Measurements from ENCODE around the gene SAV1. TPM values are rescaled to one million over a fixed set of nuclear protein-coding genes. Genes with fewer than 3 reads are reported as not detected.
"Not testable (repeated sequence)": the region's sequence is repeated elsewhere in the genome, so short reads cannot be mapped to it uniquely, and the experiment has no call there.

The SAV1 gene
- total RNA-seq, 3 donors from 2014 or later: 56.0 to 77.0 (median 76.0) TPM

- no peaks in the 10 kb centered on the region for H3K4me1 ChIP-seq
- H3K4me3 ChIP-seq: no peak overlapping the region
- H3K36me3 ChIP-seq: no peaks in the 10 kb centered on the region
- intact Hi-C loops (cut with DNase I; ENCODE audit: low total_unique reads): no loop called here
- H3K27me3 ChIP-seq: no peaks in the 10 kb centered on the region
- H3K9me3 ChIP-seq: no peaks in the 10 kb centered on the region
- no peak overlapping the region for H3K27ac ChIP-seq
- TF ChIP-seq CTCF (IDR thresholded peaks at IDR 0.05) (no peak), POLR2AphosphoS5 (IDR thresholded peaks at IDR 0.05) (no peak), POLR2A (IDR thresholded peaks at IDR 0.05) (no peak)
- DNase-seq (ENCODE audit: low spot score in 2 of 2): no peak
Observed at GRCh38 chr14:50704454-50705010, 36.4 kb upstream of the SAV1 start.

GRCh38 chr14:50697659-50698290 is 29.7 kb upstream of the SAV1 start:
- peaks cover 0 to 5% of the 10 kb centered on the region in 2 donors for H3K9me3 ChIP-seq
- H3K27me3 ChIP-seq: no peaks in the 10 kb centered on the region
- DNase-seq (ENCODE audit: low spot score in 2 of 2): no peak
- no peak overlapping the region for H3K27ac ChIP-seq
- TF ChIP-seq POLR2AphosphoS5 (IDR thresholded peaks at IDR 0.05) (no peak), POLR2A (IDR thresholded peaks at IDR 0.05) (no peak), CTCF (IDR thresholded peaks at IDR 0.05) (no peak)
- intact Hi-C loops (cut with DNase I; ENCODE audit: low total_unique reads): no loop called here
- H3K4me3 ChIP-seq: no peak overlapping the region
- H3K36me3 ChIP-seq: no peaks in the 10 kb centered on the region
- no peaks in the 10 kb centered on the region for H3K4me1 ChIP-seq

- H3K27ac ChIP-seq; intact Hi-C loops (cut with DNase I; ENCODE audit: low total_unique reads); DNase-seq (ENCODE audit: low spot score in 2 of 2); H3K36me3 ChIP-seq; H3K4me3 ChIP-seq; H3K9me3 ChIP-seq; H3K27me3 ChIP-seq; H3K4me1 ChIP-seq: not testable (repeated sequence)
Observed at GRCh38 chr14:50694260-50694659, 26.2 kb upstream of the SAV1 start.

- Histone ChIP-seq H3K4me3 (no peak overlapping the region), H3K4me1 (no peaks in the 10 kb centered on the region), H3K9me3 (peaks cover 0 to 4% of the 10 kb centered on the region in 2 donors), H3K27me3 (no peaks in the 10 kb centered on the region), H3K36me3 (no peaks in the 10 kb centered on the region), H3K27ac (no peak overlapping the region)
- TF ChIP-seq CTCF (IDR thresholded peaks at IDR 0.05) (no peak), POLR2AphosphoS5 (IDR thresholded peaks at IDR 0.05) (no peak), POLR2A (IDR thresholded peaks at IDR 0.05) (no peak)
- DNase-seq (ENCODE audit: low spot score in 2 of 2): no peak
- intact Hi-C loops (cut with DNase I; ENCODE audit: low total_unique reads): no loop called here
Observed at GRCh38 chr14:50688875-50689274, 20.8 kb upstream of the SAV1 start.

- no peaks in the 10 kb centered on the region for H3K27me3 ChIP-seq
- no peaks in the 10 kb centered on the region for H3K9me3 ChIP-seq
- TF ChIP-seq CTCF (IDR thresholded peaks at IDR 0.05): no peak
- no peak for TF ChIP-seq POLR2AphosphoS5 (IDR thresholded peaks at IDR 0.05)
- no peak for TF ChIP-seq POLR2A (IDR thresholded peaks at IDR 0.05)
- H3K27ac ChIP-seq: no peak overlapping the region
- H3K4me1 ChIP-seq: peaks cover 0 to 13% of the 10 kb centered on the region in 2 donors
- intact Hi-C loops (cut with DNase I; ENCODE audit: low total_unique reads): no loop called here
- no peak overlapping the region for H3K4me3 ChIP-seq
- no peak for DNase-seq (ENCODE audit: low spot score in 2 of 2)
- no peaks in the 10 kb centered on the region for H3K36me3 ChIP-seq
Observed at GRCh38 chr14:50679674-50680073, 11.6 kb upstream of the SAV1 start.
